Peyer's patch (tissue), 4 donors: ENCODE measurements around the gene ARPC1A. TPM values are rescaled to one million over a fixed set of nuclear protein-coding genes. Genes with fewer than 3 reads are reported as not detected.
"Not testable (repeated sequence)": the region's sequence is repeated elsewhere in the genome, so short reads cannot be mapped to it uniquely, and the experiment has no call there.

Source experiments
- DNase-seq, 3 donors: peaks; one replicate each; pipeline ENCODE4 v3.0.0-alpha.2; 2017 to 2019
- H3K27ac ChIP-seq, 4 donors: fragments of 200-600 bp; sonication (generic); one replicate each; pipeline ENCODE4 v1.5.1; 2016 to 2019
- H3K27me3 ChIP-seq, 2 donors: fragments of 200-600 bp; sonication (generic); one replicate each; pipeline ENCODE4 v1.5.1; 2019
- H3K36me3 ChIP-seq, 3 donors: fragments of 200-600 bp; sonication (generic); one replicate each; pipeline ENCODE4 v1.5.1; 2016 to 2019
- H3K4me1 ChIP-seq, 4 donors: fragments of 200-600 bp; sonication (generic); one replicate each; pipeline ENCODE4 v1.5.1; 2016 to 2019
- H3K4me3 ChIP-seq, 4 donors: fragments of 200-600 bp; sonication (generic); 1 replicate in 3 of 4; 2 replicates in 1 of 4; pipeline ENCODE4 v1.5.1; 2016 to 2019; ENCODE audit warnings: mild to moderate bottlenecking in 1 of 4
- H3K9me3 ChIP-seq, 4 donors: fragments of 200-600 bp; sonication (generic); one replicate each; pipeline ENCODE4 v1.5.1; 2016 to 2019; ENCODE audit warnings: mild to moderate bottlenecking in 1 of 4
- CTCF ChIP-seq, 6 experiments: fragments of 450-650 bp in 4 of 6; fragments of 200-600 bp in 2 of 6; sonication (generic) in 1 of 6; IDR thresholded peaks; one replicate each; pipeline ENCODE4 v1.5.1; 2017 to 2019; ENCODE audit warnings: antibody characterized with exemption in 6 of 6, mild to moderate bottlenecking in 3 of 6, moderate library complexity in 1 of 6
- POLR2A ChIP-seq, 2 donors: fragments of 450-650 bp; IDR thresholded peaks; one replicate each; pipeline ENCODE4 v1.5.1; 2017; ENCODE audit warnings: antibody characterized with exemption in 2 of 2, mild to moderate bottlenecking in 2 of 2, moderate library complexity in 2 of 2
- total RNA-seq, 4 donors: library from RNA; depleted of rRNA; stranded (reverse); fragments of >200 nt; gene quantifications; one replicate each; pipeline ENCODE4 v1.1.0, GENCODE V29; 2016

The ARPC1A gene
- total RNA-seq, 4 donors from 2014 or later, result 195 to 278 (median 225) TPM

- no peaks in the 10 kb centered on the region for H3K27me3 ChIP-seq
- no peaks in the 10 kb centered on the region for H3K9me3 ChIP-seq
- DNase-seq, result no peak
- no peak overlapping the region for H3K4me3 ChIP-seq
- H3K4me1 ChIP-seq, result no peaks in the 10 kb centered on the region
- H3K27ac ChIP-seq, result no peak overlapping the region
- TF ChIP-seq POLR2A (IDR thresholded peaks at IDR 0.05) (no peak), CTCF (IDR thresholded peaks at IDR 0.05) (no peak)
- H3K36me3 ChIP-seq, result no peaks in the 10 kb centered on the region
Measured at GRCh38 chr7:99311702-99312101, 14.0 kb upstream of the ARPC1A start.

- DNase-seq, result peak; percentile 69 to 92 (median 72)
- no peaks in the 10 kb centered on the region for H3K9me3 ChIP-seq
- H3K4me3 ChIP-seq, result no peak overlapping the region
- H3K4me1 ChIP-seq, result no peaks in the 10 kb centered on the region
- no peaks in the 10 kb centered on the region for H3K36me3 ChIP-seq
- no peaks in the 10 kb centered on the region for H3K27me3 ChIP-seq
- no peak for TF ChIP-seq POLR2A (IDR thresholded peaks at IDR 0.05)
- peak; percentile 72 to 93 (median 88) for TF ChIP-seq CTCF (IDR thresholded peaks at IDR 0.05)
- no peak overlapping the region for H3K27ac ChIP-seq
Measured at GRCh38 chr7:99312316-99313203, 13.1 kb upstream of the ARPC1A start.

- Histone ChIP-seq H3K27me3 (no peaks in the 10 kb centered on the region), H3K4me1 (no peaks in the 10 kb centered on the region), H3K4me3 (no peak overlapping the region), H3K27ac (no peak overlapping the region), H3K9me3 (no peaks in the 10 kb centered on the region), H3K36me3 (no peaks in the 10 kb centered on the region)
- peak in 1 of 3 donors; percentile 6 for DNase-seq
- no peak for TF ChIP-seq CTCF (IDR thresholded peaks at IDR 0.05)
- no peak for TF ChIP-seq POLR2A (IDR thresholded peaks at IDR 0.05)
Measured at GRCh38 chr7:99313204-99313573, 12.5 kb upstream of the ARPC1A start.

GRCh38 chr7:99314504-99314903 is 11.2 kb upstream of the ARPC1A start:
- Histone ChIP-seq H3K4me3 (no peak overlapping the region), H3K27me3 (no peaks in the 10 kb centered on the region), H3K36me3 (no peaks in the 10 kb centered on the region), H3K27ac (no peak overlapping the region), H3K4me1 (no peaks in the 10 kb centered on the region), H3K9me3 (no peaks in the 10 kb centered on the region)
- TF ChIP-seq CTCF (IDR thresholded peaks at IDR 0.05), result no peak
- TF ChIP-seq POLR2A (IDR thresholded peaks at IDR 0.05), result no peak
- DNase-seq, result peak in 2 of 3 donors; percentile 70 to 74

GRCh38 chr7:99320371-99320770 is 5.3 kb upstream of the ARPC1A start:
- no peaks in the 10 kb centered on the region for H3K9me3 ChIP-seq
- DNase-seq, result no peak
- H3K4me3 ChIP-seq, result no peak overlapping the region
- H3K4me1 ChIP-seq, result peaks cover 0 to 8% (median 2%) of the 10 kb centered on the region in 4 donors
- no peaks in the 10 kb centered on the region for H3K27me3 ChIP-seq
- no peaks in the 10 kb centered on the region for H3K36me3 ChIP-seq
- no peak for TF ChIP-seq POLR2A (IDR thresholded peaks at IDR 0.05)
- no peak for TF ChIP-seq CTCF (IDR thresholded peaks at IDR 0.05)
- no peak overlapping the region for H3K27ac ChIP-seq

- DNase-seq, result peak in 1 of 3 donors; percentile 22
- not testable (repeated sequence) for H3K27me3 ChIP-seq, H3K4me3 ChIP-seq, H3K27ac ChIP-seq, H3K36me3 ChIP-seq, H3K9me3 ChIP-seq
- peaks cover 0 to 19% (median 7%) of the 10 kb centered on the region in 4 donors for H3K4me1 ChIP-seq
Measured at GRCh38 chr7:99322659-99323058, 3.0 kb upstream of the ARPC1A start.
